HCT116 (cell line): ENCODE results near the gene DHH. TPM values are rescaled to one million over a fixed set of nuclear protein-coding genes. Genes with fewer than 3 reads are reported as not detected.

Source experiments
- ATAC-seq: fragments of 200-7000 bp; cut with Tn5 transposase; 2 replicates; pipeline ENCODE4 v1.9.1; 2020; ENCODE audit warnings: mild to moderate bottlenecking, moderate library complexity
- BruUV-seq: library from RNA; stranded (reverse); fragments of 400-500 nt; replicated peaks from 2 replicates; lab custom pipeline; 2021; lab: Mats Ljungman, UMichigan
- CTCF ChIA-PET: fragments of 300-600 bp; sonication (Branson Sonifier 250); formaldehyde crosslinking; loops from one replicate; lab custom pipeline; 2021; ENCODE audit warnings: antibody characterized with exemption; lab: Charles Lee
- POLR2A ChIA-PET: fragments of 300-600, 350-600 bp; sonication (Branson Sonifier 250); formaldehyde crosslinking; loops from one replicate; lab custom pipeline; 2021; ENCODE audit warnings: antibody characterized with exemption; lab: Charles Lee
- RAD21 ChIA-PET, 2 experiments: fragments of 300-600 bp; sonication (Branson Sonifier 250); formaldehyde crosslinking; loops; one replicate each; lab custom pipeline; 2023; ENCODE audit warnings: low total read pairs in 2 of 2; ENCODE audit not compliant: uncharacterized antibody in 2 of 2, unreplicated experiment in 2 of 2, low non-redundant PET in 1 of 2; lab: Charles Lee
- DNase-seq: peaks from one replicate; pipeline ENCODE4 v3.0.0-alpha.2; 2010; ENCODE audit warnings: low read depth, low spot score
- H2AFZ ChIP-seq: fragments of 200-600 bp; shearing (Covaris generic), sonication (generic); 2 replicates; pipeline ENCODE4 v1.6.1; 2017; ENCODE audit warnings: low read depth, mixed run types, mixed read lengths, antibody characterized with exemption, low read length; ENCODE audit not compliant: poor library complexity, severe bottlenecking
- H3K27ac ChIP-seq: 2 replicates; pipeline ENCODE4 v1.5.1; 2012; ENCODE audit warnings: low read depth, low read length
- H3K27me3 ChIP-seq: fragments of 200-600 bp; sonication (generic); 2 replicates; pipeline ENCODE4 v1.6.1; 2016; ENCODE audit warnings: mixed run types, low read length, mixed read lengths; ENCODE audit not compliant: insufficient read depth
- H3K36me3 ChIP-seq, 2 experiments: fragments of 200-500 bp in 1 of 2; fragments of 200-600 bp in 1 of 2; sonication (Bioruptor generic) in 1 of 2; sonication (generic) in 1 of 2; 2 replicates each; pipeline versions ENCODE4 v1.5.1 to v1.6.1; 2014 to 2016; ENCODE audit warnings: low read length in 2 of 2, inconsistent platforms in 1 of 2, mixed read lengths in 1 of 2, mixed run types in 1 of 2; ENCODE audit not compliant: insufficient read depth in 2 of 2, control insufficient read depth in 1 of 2
- H3K4me1 ChIP-seq, 2 experiments: fragments of 200-600 bp in 1 of 2; sonication (generic) in 1 of 2; 2 replicates each; pipeline versions ENCODE4 v1.5.1 to v1.6.1; 2012 to 2017; ENCODE audit warnings: low read length in 2 of 2, inconsistent platforms in 1 of 2, mild to moderate bottlenecking in 1 of 2, mixed read lengths in 1 of 2, mixed run types in 1 of 2, moderate library complexity in 1 of 2; ENCODE audit not compliant: insufficient read depth in 2 of 2, control insufficient read depth in 1 of 2
- H3K4me2 ChIP-seq: fragments of 200-600 bp; sonication (generic); 2 replicates; pipeline ENCODE4 v1.6.1; 2017; ENCODE audit warnings: mixed run types, low read length, mixed read lengths
- H3K4me3 ChIP-seq, 2 experiments: fragments of 200-600 bp in 1 of 2; sonication (generic) in 1 of 2; replicated peaks in 1 of 2; 2 replicates each; pipeline ENCODE4 v1.5.1; 2011 to 2016; ENCODE audit warnings: low read length in 2 of 2, control low read depth in 1 of 2, low read depth in 1 of 2, mild to moderate bottlenecking in 1 of 2, mixed read lengths in 1 of 2, mixed run types in 1 of 2
- H3K79me2 ChIP-seq: fragments of 200-600 bp; sonication (generic); 2 replicates; pipeline ENCODE4 v1.6.1; 2017; ENCODE audit warnings: mild to moderate bottlenecking, mixed run types, low read length, moderate library complexity, mixed read lengths; ENCODE audit not compliant: insufficient read depth
- H3K9ac ChIP-seq: fragments of 200-600 bp; sonication (generic); 2 replicates; pipeline ENCODE4 v1.6.1; 2016; ENCODE audit warnings: low read length, mixed read lengths
- H3K9me2 ChIP-seq: fragments of 200-600 bp; sonication (generic), shearing (Covaris generic); 2 replicates; pipeline ENCODE4 v1.6.1; 2017; ENCODE audit warnings: mixed run types, mild to moderate bottlenecking, moderate library complexity; ENCODE audit not compliant: insufficient read depth
- H3K9me3 ChIP-seq, 2 experiments: fragments of 200-500 bp in 1 of 2; fragments of 200-600 bp in 1 of 2; sonication (Bioruptor generic) in 1 of 2; sonication (generic) in 1 of 2; 2 replicates each; pipeline ENCODE4 v1.6.1; 2014 to 2017; ENCODE audit warnings: low read length in 2 of 2, mixed read lengths in 2 of 2, inconsistent platforms in 1 of 2, low read depth in 1 of 2, mild to moderate bottlenecking in 1 of 2, mixed run types in 1 of 2, moderate library complexity in 1 of 2; ENCODE audit not compliant: control insufficient read depth in 1 of 2, insufficient read depth in 1 of 2
- H4K20me1 ChIP-seq: fragments of 200-600 bp; sonication (generic), shearing (Covaris generic); 2 replicates; pipeline ENCODE4 v1.6.1; 2017; ENCODE audit warnings: mixed run types, mild to moderate bottlenecking, moderate library complexity; ENCODE audit not compliant: insufficient read depth
- CBX3 ChIP-seq: IDR thresholded peaks from 2 replicates; pipeline ENCODE4 v1.6.1; 2012; ENCODE audit warnings: low read depth
- CEBPB ChIP-seq: IDR thresholded peaks from 2 replicates; pipeline ENCODE4 v1.6.1; 2012; ENCODE audit warnings: low read depth
- EGR1 ChIP-seq: IDR thresholded peaks from 2 replicates; pipeline ENCODE4 v1.6.1; 2012; ENCODE audit warnings: low read depth
- ELF1 ChIP-seq: IDR thresholded peaks from 2 replicates; pipeline ENCODE4 v1.6.1; 2012; ENCODE audit warnings: low read depth, borderline replicate concordance
- EZH2 ChIP-seq: fragments of 200-600 bp; sonication (generic); IDR thresholded peaks from 2 replicates; pipeline ENCODE4 v1.6.1; 2017; ENCODE audit warnings: antibody characterized with exemption, mixed run types
- EZH2phosphoT487 ChIP-seq: fragments of 200-600 bp; IDR thresholded peaks from 2 replicates; pipeline ENCODE4 v1.6.1; 2018; ENCODE audit warnings: antibody characterized with exemption, borderline replicate concordance
- FOSL1 ChIP-seq: IDR thresholded peaks from 2 replicates; pipeline ENCODE4 v1.6.1; 2012; ENCODE audit warnings: low read depth
- JUND ChIP-seq: IDR thresholded peaks from 2 replicates; pipeline ENCODE4 v1.6.1; 2012
- POLR2AphosphoS5 ChIP-seq: IDR thresholded peaks from 2 replicates; pipeline ENCODE4 v1.6.1; 2011; ENCODE audit warnings: mild to moderate bottlenecking, low read depth, low read length, moderate library complexity
- RAD21 ChIP-seq: IDR thresholded peaks from 2 replicates; pipeline ENCODE4 v1.6.1; 2012; ENCODE audit warnings: low read depth, mild to moderate bottlenecking
- SIN3A ChIP-seq: IDR thresholded peaks from 2 replicates; pipeline ENCODE4 v1.6.1; 2012; ENCODE audit warnings: low read depth
- SP1 ChIP-seq: IDR thresholded peaks from 2 replicates; pipeline ENCODE4 v1.6.1; 2012; ENCODE audit warnings: low read depth
- SRF ChIP-seq: IDR thresholded peaks from 2 replicates; pipeline ENCODE4 v1.6.1; 2012; ENCODE audit warnings: low read depth
- TCF7L2 ChIP-seq: IDR thresholded peaks from 2 replicates; pipeline ENCODE4 v1.7.0; 2011; ENCODE audit warnings: borderline replicate concordance, inconsistent platforms; ENCODE audit not compliant: insufficient read depth, insufficient read length; ENCODE audit errors: extremely low read depth
- ZFX ChIP-seq: fragments of 450-650 bp; IDR thresholded peaks from 2 replicates; pipeline ENCODE4 v1.6.1; 2017
- ZNF274 ChIP-seq: fragments of 200-500 bp; sonication (Bioruptor generic); IDR thresholded peaks from 2 replicates; pipeline ENCODE4 v1.6.1; 2014; ENCODE audit warnings: mild to moderate bottlenecking, low read depth, low read length, inconsistent platforms
- intact Hi-C: fragments of 100-400 bp; cut with micrococcal nuclease; formaldehyde crosslinking; loops from 2 replicates; pipeline ENCODE4 v1.10.0; 2022
- total RNA-seq: library from RNA; stranded (reverse); gene quantifications from one replicate; pipeline ENCODE4 v1.2.1, GENCODE V29; 2021; ENCODE audit not compliant: unreplicated experiment
- TF ChIP-seq, protein P1 (sequence below): IDR thresholded peaks from 2 replicates; pipeline ENCODE4 v1.6.1; 2012
- TF ChIP-seq, protein P2 (sequence below): IDR thresholded peaks from 2 replicates; pipeline ENCODE4 v1.6.1; 2012
- TF ChIP-seq, protein P3 (sequence below): IDR thresholded peaks from 2 replicates; pipeline ENCODE4 v1.6.1; 2011; ENCODE audit warnings: mild to moderate bottlenecking, low read length, moderate library complexity; ENCODE audit not compliant: insufficient replicate concordance; ENCODE audit errors: extremely low read depth

DHH gene
- total RNA-seq, 1 experiment from 2014 or later, result 0.22 TPM

DNA sequence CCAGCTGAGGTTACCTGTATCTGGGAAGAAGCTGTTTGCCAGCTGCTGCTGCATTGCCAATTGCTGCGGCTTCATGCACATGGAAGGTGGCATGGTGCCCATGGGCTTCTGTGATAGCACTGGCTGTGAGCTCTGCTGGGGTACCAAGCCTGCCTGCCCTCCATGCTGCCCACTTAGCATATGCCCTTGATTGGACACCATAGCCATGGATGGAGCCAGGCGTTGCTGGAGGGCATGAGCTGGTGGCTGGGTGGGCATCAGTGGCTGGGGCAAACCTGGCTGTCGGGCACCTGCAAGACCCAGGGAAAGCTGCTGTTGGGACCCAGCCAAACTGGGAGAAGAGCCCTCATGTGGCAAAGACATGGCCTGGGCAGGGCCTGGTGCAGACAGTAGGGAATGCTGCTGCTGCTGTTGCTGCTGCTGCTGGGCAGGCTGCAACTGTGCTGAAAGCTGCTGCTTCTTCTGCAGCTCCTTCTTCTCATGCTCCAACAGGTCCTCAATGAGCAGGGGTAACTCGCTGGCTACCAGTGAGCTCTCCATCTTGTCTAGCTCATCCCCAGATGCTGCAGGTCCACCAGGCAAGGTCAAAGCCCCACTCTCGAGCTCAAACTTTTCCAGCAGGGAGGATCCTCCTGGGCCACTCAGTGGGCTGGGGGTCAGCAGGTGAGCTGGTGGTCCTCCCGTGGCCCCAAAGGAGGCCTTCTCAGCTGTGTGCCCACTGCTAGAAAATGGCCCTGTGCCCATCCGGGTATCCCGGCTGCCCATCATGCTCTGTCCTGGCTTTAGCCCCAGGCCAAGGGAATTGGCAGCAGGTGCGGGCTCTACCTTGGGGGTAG lies 57.3 kb downstream of the DHH start:
- no peak overlapping the region for H3K4me3 ChIP-seq
- no peaks in the 10 kb centered on the region for H3K9me2 ChIP-seq
- no peak overlapping the region for H3K27ac ChIP-seq
- no TSS peak for BruUV-seq
- no peaks in the 10 kb centered on the region for H3K27me3 ChIP-seq
- no peaks in the 10 kb centered on the region for H3K79me2 ChIP-seq
- no peak overlapping the region for H2AFZ ChIP-seq
- no peak for TF ChIP-seq ELF1
- TF ChIP-seq FOSL1, result no peak
- TF ChIP-seq, protein P1, sequence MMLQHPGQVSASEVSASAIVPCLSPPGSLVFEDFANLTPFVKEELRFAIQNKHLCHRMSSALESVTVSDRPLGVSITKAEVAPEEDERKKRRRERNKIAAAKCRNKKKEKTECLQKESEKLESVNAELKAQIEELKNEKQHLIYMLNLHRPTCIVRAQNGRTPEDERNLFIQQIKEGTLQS, result no peak
- TF ChIP-seq SIN3A, result no peak
- TF ChIP-seq, protein P2, sequence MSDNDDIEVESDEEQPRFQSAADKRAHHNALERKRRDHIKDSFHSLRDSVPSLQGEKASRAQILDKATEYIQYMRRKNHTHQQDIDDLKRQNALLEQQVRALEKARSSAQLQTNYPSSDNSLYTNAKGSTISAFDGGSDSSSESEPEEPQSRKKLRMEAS, result no peak
- no peak for TF ChIP-seq POLR2AphosphoS5
- no peak for TF ChIP-seq JUND
- no peak for TF ChIP-seq SRF
- TF ChIP-seq CEBPB, result no peak
- TF ChIP-seq ZFX, result no peak
- no peak for TF ChIP-seq RAD21
- no peak for TF ChIP-seq EZH2phosphoT487
- no peak for TF ChIP-seq CBX3
- TF ChIP-seq, protein P3, sequence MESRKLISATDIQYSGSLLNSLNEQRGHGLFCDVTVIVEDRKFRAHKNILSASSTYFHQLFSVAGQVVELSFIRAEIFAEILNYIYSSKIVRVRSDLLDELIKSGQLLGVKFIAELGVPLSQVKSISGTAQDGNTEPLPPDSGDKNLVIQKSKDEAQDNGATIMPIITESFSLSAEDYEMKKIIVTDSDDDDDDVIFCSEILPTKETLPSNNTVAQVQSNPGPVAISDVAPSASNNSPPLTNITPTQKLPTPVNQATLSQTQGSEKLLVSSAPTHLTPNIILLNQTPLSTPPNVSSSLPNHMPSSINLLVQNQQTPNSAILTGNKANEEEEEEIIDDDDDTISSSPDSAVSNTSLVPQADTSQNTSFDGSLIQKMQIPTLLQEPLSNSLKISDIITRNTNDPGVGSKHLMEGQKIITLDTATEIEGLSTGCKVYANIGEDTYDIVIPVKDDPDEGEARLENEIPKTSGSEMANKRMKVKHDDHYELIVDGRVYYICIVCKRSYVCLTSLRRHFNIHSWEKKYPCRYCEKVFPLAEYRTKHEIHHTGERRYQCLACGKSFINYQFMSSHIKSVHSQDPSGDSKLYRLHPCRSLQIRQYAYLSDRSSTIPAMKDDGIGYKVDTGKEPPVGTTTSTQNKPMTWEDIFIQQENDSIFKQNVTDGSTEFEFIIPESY, result no peak
- no peak for TF ChIP-seq TCF7L2
- no peak for TF ChIP-seq ZNF274
- TF ChIP-seq EGR1, result no peak
- TF ChIP-seq EZH2, result no peak
- no peak for TF ChIP-seq SP1
- TF ChIP-seq, all 23 proteins: peak for 0
- CTCF ChIA-PET, result no interaction called here
- Histone ChIP-seq H4K20me1 (no peaks in the 10 kb centered on the region), H3K9me3 (no peaks in the 10 kb centered on the region), H3K4me2 (no peak overlapping the region), H3K9ac (no peak overlapping the region), H3K36me3 (peaks cover 48 to 78% of the 10 kb centered on the region in 2 experiments), H3K4me1 (no peaks in the 10 kb centered on the region)
- RAD21 ChIA-PET, result no interaction called here
- POLR2A ChIA-PET, result interaction anchor here (0.7 kb wide), 1 partner anchor 19 kb away, joined by 3 read pairs; the partner anchor contains the start of gene PRKAG1
- ATAC-seq (no peak), DNase-seq (no peak)
- intact Hi-C loops, result no loop called here
